ENCODE data around the gene MYOT. TPM values are rescaled to one million over a fixed set of nuclear protein-coding genes. Genes with fewer than 3 reads are reported as not detected.
"Not testable (repeated sequence)": the region's sequence is repeated elsewhere in the genome, so short reads cannot be mapped to it uniquely, and the experiment has no call there.

Gene MYOT
- total RNA-seq, 4 donors from 2014 or later: 99.0 to 801 (median 294) TPM

DNA sequence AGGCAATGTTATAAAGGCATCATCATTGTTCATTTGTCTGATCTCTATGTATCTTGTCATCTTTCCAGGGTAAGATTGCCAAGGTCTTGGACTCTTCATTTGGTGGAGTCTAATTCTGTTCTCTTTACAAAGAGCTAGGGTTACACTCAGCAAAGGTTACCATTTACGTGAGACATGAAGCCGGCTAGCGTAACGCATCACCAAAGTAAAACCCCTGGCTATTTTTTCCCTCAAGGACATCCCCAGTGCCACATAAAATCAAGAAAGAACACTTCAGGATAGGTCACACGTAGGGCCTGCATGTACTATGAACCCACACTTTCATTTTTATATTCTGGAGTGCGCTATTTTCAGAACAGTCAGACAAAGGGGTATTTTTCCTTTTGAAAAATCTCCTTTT is 20.0 kb upstream of the MYOT start:
- H3K4me1 ChIP-seq: peaks cover 26 to 47% of the 10 kb centered on the region in 2 donors
- H3K27me3 ChIP-seq: no peaks in the 10 kb centered on the region
- H3K9me3 ChIP-seq: no peaks in the 10 kb centered on the region
- TF ChIP-seq POLR2A (IDR thresholded peaks at IDR 0.05): peak; percentile 40 to 68
- TF ChIP-seq CTCF (IDR thresholded peaks at IDR 0.05 in 4 of 5, conservative IDR thresholded peaks at IDR 0.05 in 1 of 5): no peak
- peak overlapping the region; percentile 92 to 94 (median 92) for H3K27ac ChIP-seq
- DNase-seq: peak; percentile 23 to 81
- intact Hi-C loops (cut with DNase I; ENCODE audit: low total_unique reads): no loop called here
- in situ Hi-C loops (cut with MboI; ENCODE audit: low sequenced_read_pairs in 4 of 4): no loop called here
- ATAC-seq: peak; percentile 82 to 90
- H3K36me3 ChIP-seq: no peaks in the 10 kb centered on the region
- peak overlapping the region; percentile 20 to 33 (median 28) for H3K4me3 ChIP-seq

GRCh38 chr5:137853165-137853564 is 14.5 kb upstream of the MYOT start:
- H3K4me1 ChIP-seq: peaks cover 27 to 28% of the 10 kb centered on the region in 2 donors
- H3K27me3 ChIP-seq; ATAC-seq; H3K27ac ChIP-seq; H3K9me3 ChIP-seq; H3K4me3 ChIP-seq; H3K36me3 ChIP-seq; DNase-seq; in situ Hi-C loops (cut with MboI; ENCODE audit: low sequenced_read_pairs in 4 of 4); intact Hi-C loops (cut with DNase I; ENCODE audit: low total_unique reads): not testable (repeated sequence)

DNA sequence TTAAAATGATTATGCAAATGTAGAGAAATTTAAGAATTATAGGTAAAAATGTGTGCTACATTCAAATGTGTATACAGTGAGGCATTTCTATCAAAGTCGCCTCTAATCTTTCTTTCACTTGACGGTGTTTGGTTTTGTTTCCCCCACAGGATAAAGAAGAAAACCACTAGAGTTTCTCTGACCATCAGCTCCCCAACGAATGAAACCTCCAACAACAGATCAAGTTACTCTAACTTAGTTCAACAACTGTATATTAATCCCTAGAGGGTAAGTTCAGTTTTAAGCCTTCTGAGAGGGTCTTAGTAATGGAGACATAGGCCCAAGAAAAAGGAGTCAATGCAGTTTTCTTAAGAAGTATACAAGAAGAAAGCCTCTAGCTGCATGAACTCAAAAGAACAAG is 11.5 kb upstream of the MYOT start:
- intact Hi-C loops (cut with DNase I; ENCODE audit: low total_unique reads) (no loop called here), in situ Hi-C loops (cut with MboI; ENCODE audit: low sequenced_read_pairs in 4 of 4) (no loop called here)
- Histone ChIP-seq H3K4me3 (no peak overlapping the region), H3K9me3 (no peaks in the 10 kb centered on the region), H3K27me3 (no peaks in the 10 kb centered on the region), H3K4me1 (peaks cover 32 to 37% of the 10 kb centered on the region in 2 donors), H3K36me3 (no peaks in the 10 kb centered on the region), H3K27ac (peak overlapping the region; percentile 81 to 88 (median 87))
- no peak for ATAC-seq
- DNase-seq: no peak
- no peak for TF ChIP-seq POLR2A (IDR thresholded peaks at IDR 0.05)
- no peak for TF ChIP-seq CTCF (IDR thresholded peaks at IDR 0.05 in 4 of 5, conservative IDR thresholded peaks at IDR 0.05 in 1 of 5)

DNA sequence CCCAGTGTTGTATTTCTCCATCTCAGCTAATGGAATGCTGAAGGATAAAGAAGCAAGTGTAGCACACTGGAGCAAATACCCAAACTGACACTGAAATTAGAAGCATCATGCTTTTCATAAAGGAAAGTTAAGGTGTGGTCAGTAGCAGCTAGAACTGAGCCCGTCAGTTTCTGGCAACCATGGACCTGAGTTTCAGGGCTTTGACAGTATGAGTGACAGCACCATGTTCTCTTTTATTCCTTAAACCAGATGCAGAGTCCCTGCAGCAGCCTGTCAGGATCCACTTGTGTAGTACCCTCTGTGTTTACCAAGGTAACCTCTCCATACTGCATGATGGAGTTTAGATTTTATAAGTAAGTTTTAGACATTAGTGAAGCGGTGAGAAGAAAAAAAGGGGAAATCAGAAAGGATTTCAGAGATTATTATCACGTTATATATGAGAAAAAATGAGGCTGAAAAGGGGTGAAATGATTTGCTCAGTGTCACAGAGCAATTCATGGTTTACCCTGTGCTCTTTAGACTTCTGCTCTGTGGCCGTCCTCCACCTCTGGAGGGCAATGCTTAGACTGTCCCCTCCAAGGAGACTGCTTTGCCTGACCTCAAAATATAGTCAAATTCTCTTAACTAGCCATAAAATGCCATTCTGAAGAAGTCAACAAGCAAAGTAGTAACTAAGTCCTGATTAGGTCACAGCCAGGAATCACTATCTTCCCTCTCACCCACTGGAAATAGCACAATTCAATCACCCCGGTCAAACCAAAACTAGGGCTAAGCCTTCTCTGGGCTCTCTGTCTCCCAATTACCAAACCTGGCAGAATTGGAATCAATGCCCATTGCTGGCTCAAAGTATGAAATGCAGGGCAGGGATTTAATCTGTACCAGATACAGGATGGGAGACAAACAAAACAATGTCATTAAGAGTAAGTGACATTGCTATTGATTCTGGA is 10.5 kb upstream of the MYOT start:
- Histone ChIP-seq H3K4me1 (peaks cover 33 to 37% of the 10 kb centered on the region in 2 donors), H3K27me3 (no peaks in the 10 kb centered on the region), H3K27ac (peak overlapping the region; percentile 81 to 88 (median 87)), H3K9me3 (no peaks in the 10 kb centered on the region), H3K36me3 (no peaks in the 10 kb centered on the region), H3K4me3 (peak overlapping the region; percentile 10 to 34 (median 26))
- TF ChIP-seq CTCF (IDR thresholded peaks at IDR 0.05 in 4 of 5, conservative IDR thresholded peaks at IDR 0.05 in 1 of 5) (no peak), POLR2A (IDR thresholded peaks at IDR 0.05) (no peak)
- in situ Hi-C loops (cut with MboI; ENCODE audit: low sequenced_read_pairs in 4 of 4) (no loop called here), intact Hi-C loops (cut with DNase I; ENCODE audit: low total_unique reads) (no loop called here)
- ATAC-seq: peak; percentile 62 to 79
- DNase-seq: peak in 1 of 2 donors; percentile 71

GRCh38 chr5:137858223-137858916 is 9.3 kb upstream of the MYOT start:
- no peaks in the 10 kb centered on the region for H3K36me3 ChIP-seq
- peak overlapping the region; percentile 81 to 88 (median 87) for H3K27ac ChIP-seq
- TF ChIP-seq CTCF (IDR thresholded peaks at IDR 0.05 in 4 of 5, conservative IDR thresholded peaks at IDR 0.05 in 1 of 5): no peak
- no peak for TF ChIP-seq POLR2A (IDR thresholded peaks at IDR 0.05)
- peaks cover 45% of the 10 kb centered on the region in 2 donors for H3K4me1 ChIP-seq
- no peaks in the 10 kb centered on the region for H3K27me3 ChIP-seq
- in situ Hi-C loops (cut with MboI; ENCODE audit: low sequenced_read_pairs in 4 of 4) (no loop called here), intact Hi-C loops (cut with DNase I; ENCODE audit: low total_unique reads) (no loop called here)
- no peaks in the 10 kb centered on the region for H3K9me3 ChIP-seq
- peak overlapping the region; percentile 10 to 34 (median 26) for H3K4me3 ChIP-seq
- ATAC-seq: peak; percentile 89
- DNase-seq: no peak

Data from gastrocnemius medialis (tissue), 4 donors.